OCI-LY7 (cell line): Measurements from ENCODE around the gene LHFPL2. TPM values are rescaled to one million over a fixed set of nuclear protein-coding genes. Genes with fewer than 3 reads are reported as not detected.

Experiments
- BruUV-seq: library from RNA; stranded (reverse); fragments of 400-500 nt; replicated peaks from 2 replicates; lab custom pipeline; 2021; lab: Mats Ljungman, UMichigan
- CTCF ChIA-PET: fragments of 300-600 bp; sonication (Branson Sonifier 250); formaldehyde crosslinking; loops from one replicate; lab custom pipeline; 2022; ENCODE audit warnings: antibody characterized with exemption; ENCODE audit not compliant: unreplicated experiment; lab: Charles Lee
- POLR2A ChIA-PET: fragments of 300-600 bp; sonication (Branson Sonifier 250); formaldehyde crosslinking; loops from one replicate; lab custom pipeline; 2022; ENCODE audit warnings: antibody characterized with exemption; lab: Charles Lee
- DNase-seq: peaks from one replicate; pipeline ENCODE4 v3.0.0-alpha.2; 2015; ENCODE audit warnings: low spot score
- H2AFZ ChIP-seq: fragments of 200-600 bp; sonication (generic), shearing (Covaris generic); 2 replicates; pipeline ENCODE4 v1.6.1; 2014; ENCODE audit warnings: mild to moderate bottlenecking, antibody characterized with exemption, low read length, moderate library complexity
- H3K27ac ChIP-seq: fragments of 200-600 bp; sonication (generic); 2 replicates; pipeline ENCODE4 v1.5.1; 2014; ENCODE audit warnings: mixed run types, low read depth, mild to moderate bottlenecking, moderate library complexity, low read length, inconsistent platforms; ENCODE audit not compliant: poor library complexity, severe bottlenecking
- H3K36me3 ChIP-seq: fragments of 200-600 bp; sonication (generic); 2 replicates; pipeline ENCODE4 v1.6.1; 2014; ENCODE audit warnings: mild to moderate bottlenecking, antibody characterized with exemption, low read length, moderate library complexity, mixed read lengths; ENCODE audit not compliant: insufficient read depth
- H3K4me1 ChIP-seq: fragments of 200-600 bp; sonication (generic); 2 replicates; pipeline ENCODE4 v1.5.1; 2014; ENCODE audit warnings: mild to moderate bottlenecking, low read length; ENCODE audit not compliant: insufficient read depth, poor library complexity, severe bottlenecking
- H3K4me2 ChIP-seq: fragments of 200-600 bp; sonication (generic); 2 replicates; pipeline ENCODE4 v1.6.1; 2014; ENCODE audit warnings: mild to moderate bottlenecking, low read length
- H3K4me3 ChIP-seq: fragments of 200-600 bp; sonication (generic); 2 replicates; pipeline ENCODE4 v1.5.1; 2014; ENCODE audit warnings: mild to moderate bottlenecking, low read depth, low read length; ENCODE audit not compliant: poor library complexity, severe bottlenecking
- H3K79me2 ChIP-seq: fragments of 200-600 bp; sonication (generic); 2 replicates; pipeline ENCODE4 v1.6.1; 2016; ENCODE audit warnings: low read depth, mild to moderate bottlenecking, low read length, moderate library complexity, mixed read lengths; ENCODE audit not compliant: insufficient read depth
- H3K9me2 ChIP-seq: fragments of 200-600 bp; sonication (generic); 2 replicates; pipeline ENCODE4 v1.6.1; 2016; ENCODE audit warnings: mild to moderate bottlenecking, low read length, mixed read lengths; ENCODE audit not compliant: insufficient read depth
- H3K9me3 ChIP-seq: fragments of 200-600 bp; sonication (generic); 2 replicates; pipeline ENCODE4 v1.6.1; 2014; ENCODE audit warnings: mild to moderate bottlenecking, mixed run types, low read length, mixed read lengths
- H4K20me1 ChIP-seq: fragments of 200-600 bp; sonication (generic); 2 replicates; pipeline ENCODE4 v1.6.1; 2014; ENCODE audit warnings: mild to moderate bottlenecking, antibody characterized with exemption, low read length, moderate library complexity, mixed read lengths; ENCODE audit not compliant: insufficient read depth
- EZH2phosphoT487 ChIP-seq: fragments of 200-600 bp; sonication (generic); IDR thresholded peaks from 2 replicates; pipeline ENCODE4 v1.6.1; 2018; ENCODE audit warnings: low read depth, borderline replicate concordance, mild to moderate bottlenecking, mixed run types, antibody characterized with exemption, low read length, moderate library complexity, mixed read lengths
- intact Hi-C: fragments of 100-400 bp; cut with micrococcal nuclease; formaldehyde crosslinking; loops from one replicate; pipeline ENCODE4 v1.10.0; 2022; ENCODE audit not compliant: unreplicated experiment
- total RNA-seq, 2 experiments: library from RNA; depleted of rRNA in 1 of 2; stranded (reverse); fragments of >200 nt in 1 of 2; shearing (Covaris generic) in 1 of 2; gene quantifications; 2 replicates each; pipeline ENCODE4 v1.2.3, GENCODE V29; 2014 to 2022
- TF ChIP-seq, protein P1 (sequence below): fragments of 200-600 bp; sonication (generic); conservative IDR thresholded peaks from 2 replicates; pipeline ENCODE4 v1.5.1; 2014; ENCODE audit warnings: mild to moderate bottlenecking, antibody characterized with exemption, low read length, moderate library complexity, mixed read lengths

LHFPL2 gene
- total RNA-seq, 2 experiments from 2014 or later: 12.2 to 24.0 TPM

DNA sequence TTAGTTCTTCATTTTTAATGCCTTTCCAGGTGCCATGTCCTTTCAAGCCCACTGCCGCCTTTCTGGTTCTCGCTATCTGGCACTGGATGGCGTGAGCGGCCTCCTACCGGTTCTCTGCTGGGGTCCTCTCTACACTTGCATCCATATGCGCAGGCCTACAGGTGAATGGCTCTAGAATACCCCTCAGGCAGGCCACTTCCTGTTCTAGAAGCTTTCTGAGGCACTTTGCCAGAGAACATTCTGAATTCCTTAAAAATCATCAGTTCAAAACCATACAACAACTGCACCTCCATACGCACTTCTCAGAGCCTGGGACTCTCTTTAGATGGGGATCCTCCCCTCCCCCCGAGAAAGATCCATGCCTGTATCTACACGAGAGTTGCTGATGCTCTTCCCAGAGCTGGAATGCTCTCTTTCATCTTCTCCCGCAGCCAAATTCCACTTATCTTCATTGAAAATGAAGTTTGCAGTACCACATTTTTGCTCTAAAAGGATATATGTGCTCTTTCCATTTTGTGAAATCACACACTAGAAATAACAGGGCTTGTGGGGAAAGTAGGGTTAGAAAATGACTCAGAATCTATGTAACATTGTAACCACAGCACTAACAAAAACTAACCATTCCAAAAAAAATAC is 1.4 kb upstream of the LHFPL2 start:
- CTCF ChIA-PET: no interaction called here
- POLR2A ChIA-PET: interaction anchor here (1.3 to 1.7 kb wide), 2 partner anchors 12 to 70 kb away, joined by 3 to 4 read pairs; no protein-coding TSS in a partner anchor
- Histone ChIP-seq H3K4me1 (peaks cover 33% of the 10 kb centered on the region), H3K9me2 (no peaks in the 10 kb centered on the region), H4K20me1 (no peaks in the 10 kb centered on the region), H3K27ac (no peak overlapping the region), H3K4me3 (no peak overlapping the region), H3K36me3 (peaks cover 10% of the 10 kb centered on the region), H3K79me2 (peaks cover 20% of the 10 kb centered on the region; the same call in 1 of the 2 replicates), H3K4me2 (no peak overlapping the region; the same call in 1 of the 2 replicates), H2AFZ (no peak overlapping the region), H3K9me3 (no peaks in the 10 kb centered on the region)
- TF ChIP-seq, protein P1, sequence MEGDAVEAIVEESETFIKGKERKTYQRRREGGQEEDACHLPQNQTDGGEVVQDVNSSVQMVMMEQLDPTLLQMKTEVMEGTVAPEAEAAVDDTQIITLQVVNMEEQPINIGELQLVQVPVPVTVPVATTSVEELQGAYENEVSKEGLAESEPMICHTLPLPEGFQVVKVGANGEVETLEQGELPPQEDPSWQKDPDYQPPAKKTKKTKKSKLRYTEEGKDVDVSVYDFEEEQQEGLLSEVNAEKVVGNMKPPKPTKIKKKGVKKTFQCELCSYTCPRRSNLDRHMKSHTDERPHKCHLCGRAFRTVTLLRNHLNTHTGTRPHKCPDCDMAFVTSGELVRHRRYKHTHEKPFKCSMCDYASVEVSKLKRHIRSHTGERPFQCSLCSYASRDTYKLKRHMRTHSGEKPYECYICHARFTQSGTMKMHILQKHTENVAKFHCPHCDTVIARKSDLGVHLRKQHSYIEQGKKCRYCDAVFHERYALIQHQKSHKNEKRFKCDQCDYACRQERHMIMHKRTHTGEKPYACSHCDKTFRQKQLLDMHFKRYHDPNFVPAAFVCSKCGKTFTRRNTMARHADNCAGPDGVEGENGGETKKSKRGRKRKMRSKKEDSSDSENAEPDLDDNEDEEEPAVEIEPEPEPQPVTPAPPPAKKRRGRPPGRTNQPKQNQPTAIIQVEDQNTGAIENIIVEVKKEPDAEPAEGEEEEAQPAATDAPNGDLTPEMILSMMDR: 0 out of 2 replicates have a peak, but pooled peaks have one; percentile 17
- no peak for TF ChIP-seq EZH2phosphoT487
- peak; percentile 49 for DNase-seq
- intact Hi-C loops: loop anchor here (5.0 to 10.0 kb wide), 2 partner anchors 72 to 335 kb away; partner anchors contain the start of gene ARSB
- BruUV-seq: no TSS peak

DNA sequence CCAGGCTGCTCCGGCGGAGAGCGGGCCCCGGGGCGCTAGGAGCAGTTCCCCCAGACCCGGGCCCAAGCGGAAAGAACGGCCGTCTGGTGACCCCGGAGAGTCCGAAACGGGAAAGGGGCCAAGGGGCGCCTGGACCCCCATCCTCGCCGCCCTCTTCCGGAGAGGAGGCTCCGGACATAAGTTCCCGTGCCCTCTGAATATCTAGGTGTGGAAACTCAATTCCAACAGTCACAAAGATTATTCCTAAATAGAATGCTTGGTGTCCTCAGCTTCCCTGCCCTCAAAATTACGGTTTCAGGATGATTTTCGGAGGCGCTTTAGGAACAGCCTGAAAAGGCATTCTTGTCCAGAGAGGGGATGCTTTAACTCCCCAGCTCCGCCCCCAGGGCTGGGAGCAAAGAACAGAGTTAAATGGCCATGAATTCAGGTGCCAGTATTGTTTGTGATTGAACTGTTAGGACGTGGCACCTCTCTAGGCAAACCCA is 681 bp upstream of the LHFPL2 start:
- intact Hi-C loops: loop anchor here (5.0 to 10.0 kb wide), 2 partner anchors 73 to 336 kb away; partner anchors contain the start of gene ARSB
- DNase-seq: peak; percentile 23
- no peak overlapping the region for H3K27ac ChIP-seq
- H2AFZ ChIP-seq: no peak overlapping the region; the same call in 1 of the 2 replicates
- H3K4me3 ChIP-seq: peak overlapping the region; percentile 77
- H3K36me3 ChIP-seq: peaks cover 14% of the 10 kb centered on the region
- BruUV-seq: no TSS peak
- TF ChIP-seq, protein P1: no peak
- no peak for TF ChIP-seq EZH2phosphoT487
- H3K4me2 ChIP-seq: peak overlapping the region; percentile 99
- CTCF ChIA-PET: interaction anchor here (0.6 kb wide), 2 partner anchors 121 to 238 kb away, joined by 3 to 4 read pairs; no protein-coding TSS in a partner anchor
- peaks cover 33% of the 10 kb centered on the region for H3K4me1 ChIP-seq
- H3K9me2 ChIP-seq: no peaks in the 10 kb centered on the region
- no peaks in the 10 kb centered on the region for H3K9me3 ChIP-seq
- POLR2A ChIA-PET: interaction anchor here (1.3 to 1.7 kb wide), 2 partner anchors 13 to 71 kb away, joined by 3 to 4 read pairs; no protein-coding TSS in a partner anchor
- H4K20me1 ChIP-seq: no peaks in the 10 kb centered on the region
- peaks cover 20% of the 10 kb centered on the region; the same call in 1 of the 2 replicates for H3K79me2 ChIP-seq
